ENCODE results near the gene ZMYND11.
"Not testable (repeated sequence)": the region's sequence is repeated elsewhere in the genome, so short reads cannot be mapped to it uniquely, and the experiment has no call there.

GRCh38 chr10:264160-265073, 129.2 kb downstream of the ZMYND11 start:
- TF ChIP-seq CTCF (IDR thresholded peaks at IDR 0.05; ENCODE audit: low read length); EZH2 (optimal IDR thresholded peaks at IDR 0.05; ENCODE audit: low read depth, low read length): not testable (repeated sequence)
